ENCODE data around the gene PER1. TPM values are rescaled to one million over a fixed set of nuclear protein-coding genes. Genes with fewer than 3 reads are reported as not detected.
A peak's percentile ranks its signal among the peaks of the same experiment; 100 is the strongest.

The PER1 gene
- total RNA-seq, 1 experiment from 2014 or later, result 25.0 TPM

DNA sequence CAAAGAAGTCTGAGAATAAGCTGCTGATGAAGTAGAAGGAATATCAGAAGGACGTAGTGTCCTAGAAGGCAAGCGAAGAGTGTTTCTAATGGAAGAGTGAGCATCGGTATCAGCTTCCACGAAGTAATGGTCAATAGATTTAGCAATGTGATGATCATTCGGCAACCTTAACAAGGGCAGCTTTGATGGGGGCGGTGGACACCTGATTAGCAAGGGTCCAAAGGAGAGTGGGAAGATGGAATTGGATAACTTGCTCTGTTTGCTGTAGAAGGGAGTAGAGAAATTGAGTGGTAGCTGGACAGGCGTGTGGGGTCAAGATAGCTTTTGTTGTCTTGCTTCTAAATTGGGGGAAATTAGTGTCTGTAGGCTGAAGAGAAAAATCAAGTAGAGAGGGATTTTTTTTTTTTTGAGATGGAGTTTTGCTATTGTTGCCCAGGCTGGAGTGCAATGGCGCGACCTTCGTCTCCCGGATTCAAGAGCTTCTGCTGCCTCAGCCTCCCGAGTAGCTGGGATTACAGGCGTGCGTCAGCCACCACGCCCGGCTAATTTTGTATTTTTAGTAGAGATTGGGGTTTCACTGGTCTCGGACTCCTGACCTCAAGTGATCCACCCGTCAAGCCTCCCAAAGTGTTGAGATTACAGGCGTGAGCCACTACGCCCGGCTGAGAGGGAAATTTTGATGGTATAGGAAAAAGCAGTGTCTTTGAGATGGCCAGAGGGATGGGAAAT lies 14.4 kb downstream of the PER1 start:
- no peaks in the 10 kb centered on the region for H3K27me3 ChIP-seq (ENCODE audit: low read length)
- H3F3A ChIP-seq (ENCODE audit: low read length, unreplicated experiment), result no peaks in the 10 kb centered on the region
- peak overlapping the region; percentile 70 for H3K4me3 ChIP-seq (ENCODE audit: low read length)
- DNase-seq (no peak), ATAC-seq (peak; percentile 4; the same call in 1 of the 2 replicates)
- ChIA-PET CTCF (interaction anchor here (1.0 kb wide), 1 partner anchor 19 kb away, joined by 7 read pairs; no protein-coding TSS in a partner anchor), POLR2A (ENCODE audit: unreplicated experiment) (interaction anchor here (0.6 kb wide), 1 partner anchor 35 kb away, joined by 3 read pairs; no protein-coding TSS in a partner anchor)
- peak overlapping the region; percentile 2; the same call in 1 of the 2 replicates for H3K27ac ChIP-seq (ENCODE audit: low read length)
- TF ChIP-seq EZH2phosphoT487 (IDR thresholded peaks at IDR 0.05; ENCODE audit: borderline replicate concordance, low read length) (no peak), EZH2 (IDR thresholded peaks at IDR 0.05; ENCODE audit: low read length, unreplicated experiment) (no peak)
- TF ChIP-seq, protein P1, sequence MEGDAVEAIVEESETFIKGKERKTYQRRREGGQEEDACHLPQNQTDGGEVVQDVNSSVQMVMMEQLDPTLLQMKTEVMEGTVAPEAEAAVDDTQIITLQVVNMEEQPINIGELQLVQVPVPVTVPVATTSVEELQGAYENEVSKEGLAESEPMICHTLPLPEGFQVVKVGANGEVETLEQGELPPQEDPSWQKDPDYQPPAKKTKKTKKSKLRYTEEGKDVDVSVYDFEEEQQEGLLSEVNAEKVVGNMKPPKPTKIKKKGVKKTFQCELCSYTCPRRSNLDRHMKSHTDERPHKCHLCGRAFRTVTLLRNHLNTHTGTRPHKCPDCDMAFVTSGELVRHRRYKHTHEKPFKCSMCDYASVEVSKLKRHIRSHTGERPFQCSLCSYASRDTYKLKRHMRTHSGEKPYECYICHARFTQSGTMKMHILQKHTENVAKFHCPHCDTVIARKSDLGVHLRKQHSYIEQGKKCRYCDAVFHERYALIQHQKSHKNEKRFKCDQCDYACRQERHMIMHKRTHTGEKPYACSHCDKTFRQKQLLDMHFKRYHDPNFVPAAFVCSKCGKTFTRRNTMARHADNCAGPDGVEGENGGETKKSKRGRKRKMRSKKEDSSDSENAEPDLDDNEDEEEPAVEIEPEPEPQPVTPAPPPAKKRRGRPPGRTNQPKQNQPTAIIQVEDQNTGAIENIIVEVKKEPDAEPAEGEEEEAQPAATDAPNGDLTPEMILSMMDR (conservative IDR thresholded peaks at IDR 0.05; ENCODE audit: low read depth, low read length), result no peak
- H3K36me3 ChIP-seq (ENCODE audit: low read depth, low read length), result no peaks in the 10 kb centered on the region
- BruUV-seq (replicated peaks), result no TSS peak
- peaks cover 6% of the 10 kb centered on the region for H3K4me1 ChIP-seq (ENCODE audit: insufficient read depth, low read length)
- peak overlapping the region; percentile 72 for H2AFZ ChIP-seq (ENCODE audit: low read length)
- H3K9me2 ChIP-seq (replicated peaks; ENCODE audit: low read length), result no peaks in the 10 kb centered on the region
- no peaks in the 10 kb centered on the region for H3K9me3 ChIP-seq (ENCODE audit: low read length)
- peak overlapping the region; percentile 22; the same call in 1 of the 2 replicates for H3K9ac ChIP-seq (ENCODE audit: low read length)
- H3K79me2 ChIP-seq (ENCODE audit: low read length), result no peaks in the 10 kb centered on the region
- H3K4me2 ChIP-seq (ENCODE audit: low read length), result peak overlapping the region; percentile 89
- intact Hi-C loops (cut with micrococcal nuclease), result loop anchor here (1.0 to 5.0 kb wide), 5 partner anchors 8 to 84 kb away; no protein-coding TSS in a partner anchor
- no peaks in the 10 kb centered on the region for H4K20me1 ChIP-seq (ENCODE audit: low read length)

DNA sequence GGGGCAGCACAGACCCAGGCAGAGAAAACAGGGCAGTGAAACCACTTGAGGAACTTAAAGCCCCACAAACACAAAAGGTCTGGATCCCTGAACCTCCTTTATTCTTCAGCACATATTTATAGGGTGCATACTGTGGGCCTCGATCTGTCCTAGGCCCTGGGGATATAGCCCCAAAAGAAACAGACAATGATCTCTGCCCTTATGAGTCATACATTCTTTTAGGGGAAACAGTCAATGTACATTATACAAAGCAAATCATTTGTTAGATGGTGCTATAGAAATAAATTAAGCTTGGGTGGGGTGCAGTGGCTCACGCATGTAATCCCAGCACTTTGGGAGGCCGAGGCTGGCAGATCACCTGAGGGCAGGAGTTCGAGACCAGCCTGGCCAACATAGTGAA lies 18.3 kb downstream of the PER1 start:
- no peaks in the 10 kb centered on the region for H3K9me2 ChIP-seq (replicated peaks; ENCODE audit: low read length)
- H2AFZ ChIP-seq (ENCODE audit: low read length), result no peak overlapping the region
- H3F3A ChIP-seq (ENCODE audit: low read length, unreplicated experiment), result no peaks in the 10 kb centered on the region
- no peak overlapping the region for H3K4me2 ChIP-seq (ENCODE audit: low read length)
- H3K4me3 ChIP-seq (ENCODE audit: low read length), result no peak overlapping the region
- H3K9me3 ChIP-seq (ENCODE audit: low read length), result no peaks in the 10 kb centered on the region
- H3K27me3 ChIP-seq (ENCODE audit: low read length), result no peaks in the 10 kb centered on the region
- H3K4me1 ChIP-seq (ENCODE audit: insufficient read depth, low read length), result peaks cover 6% of the 10 kb centered on the region
- DNase-seq (no peak), ATAC-seq (no peak)
- H3K9ac ChIP-seq (ENCODE audit: low read length), result no peak overlapping the region
- H3K36me3 ChIP-seq (ENCODE audit: low read depth, low read length), result no peaks in the 10 kb centered on the region
- ChIA-PET POLR2A (ENCODE audit: unreplicated experiment) (no interaction called here), CTCF (no interaction called here)
- TF ChIP-seq EZH2 (IDR thresholded peaks at IDR 0.05; ENCODE audit: low read length, unreplicated experiment) (no peak), EZH2phosphoT487 (IDR thresholded peaks at IDR 0.05; ENCODE audit: borderline replicate concordance, low read length) (no peak)
- TF ChIP-seq, protein P1 (conservative IDR thresholded peaks at IDR 0.05; ENCODE audit: low read depth, low read length), result no peak
- H4K20me1 ChIP-seq (ENCODE audit: low read length), result no peaks in the 10 kb centered on the region
- no peak overlapping the region for H3K27ac ChIP-seq (ENCODE audit: low read length)
- intact Hi-C loops (cut with micrococcal nuclease), result no loop called here
- H3K79me2 ChIP-seq (ENCODE audit: low read length), result no peaks in the 10 kb centered on the region
- BruUV-seq (replicated peaks), result no TSS peak

DNA sequence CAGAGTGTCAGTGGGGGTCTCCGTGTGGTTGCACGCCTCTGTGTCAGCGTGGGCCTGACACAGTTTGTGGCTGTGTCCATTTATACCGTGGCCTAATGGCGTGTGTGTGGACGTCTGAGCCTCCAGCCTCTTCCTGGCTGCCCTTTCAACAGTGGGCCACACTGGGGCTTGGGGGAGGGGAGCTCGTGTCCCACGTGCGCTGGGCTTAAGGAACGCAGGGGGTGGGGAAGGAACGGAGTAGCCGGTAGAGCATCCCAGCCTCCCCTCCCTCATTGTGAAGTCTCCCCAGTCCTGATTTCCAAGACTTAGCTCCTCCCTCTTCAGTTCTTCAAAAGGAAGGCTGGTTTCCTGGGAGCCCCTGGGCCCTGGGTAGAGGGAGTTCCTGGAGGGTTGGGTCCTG lies 18.8 kb downstream of the PER1 start:
- CTCF ChIA-PET, result no interaction called here
- no TSS peak for BruUV-seq (replicated peaks)
- H3K27ac ChIP-seq (ENCODE audit: low read length), result no peak overlapping the region

More for the DNA sequence above, 18.8 kb downstream of the PER1 start:
- Histone ChIP-seq H2AFZ (ENCODE audit: low read length) (no peak overlapping the region), H3K9me3 (ENCODE audit: low read length) (no peaks in the 10 kb centered on the region), H3K9ac (ENCODE audit: low read length) (no peak overlapping the region), H3K9me2 (replicated peaks; ENCODE audit: low read length) (no peaks in the 10 kb centered on the region), H3K27me3 (ENCODE audit: low read length) (no peaks in the 10 kb centered on the region), H3K4me1 (ENCODE audit: insufficient read depth, low read length) (peaks cover 6% of the 10 kb centered on the region), H3K4me2 (ENCODE audit: low read length) (no peak overlapping the region), H3K79me2 (ENCODE audit: low read length) (no peaks in the 10 kb centered on the region), H3K36me3 (ENCODE audit: low read depth, low read length) (no peaks in the 10 kb centered on the region), H4K20me1 (ENCODE audit: low read length) (no peaks in the 10 kb centered on the region), H3F3A (ENCODE audit: low read length, unreplicated experiment) (no peaks in the 10 kb centered on the region), H3K4me3 (ENCODE audit: low read length) (no peak overlapping the region)
- POLR2A ChIA-PET (ENCODE audit: unreplicated experiment), result no interaction called here
- DNase-seq (no peak), ATAC-seq (no peak)
- no peak for TF ChIP-seq EZH2phosphoT487 (IDR thresholded peaks at IDR 0.05; ENCODE audit: borderline replicate concordance, low read length)
- TF ChIP-seq, protein P1 (conservative IDR thresholded peaks at IDR 0.05; ENCODE audit: low read depth, low read length), result no peak
- TF ChIP-seq EZH2 (IDR thresholded peaks at IDR 0.05; ENCODE audit: low read length, unreplicated experiment), result no peak
- intact Hi-C loops (cut with micrococcal nuclease), result no loop called here
